Urinary bladder (tissue), 4 donors: ENCODE measurements around the gene PCDHGA1. TPM values are rescaled to one million over a fixed set of nuclear protein-coding genes. Genes with fewer than 3 reads are reported as not detected.
"Not testable (repeated sequence)": the region's sequence is repeated elsewhere in the genome, so short reads cannot be mapped to it uniquely, and the experiment has no call there.

Experiments used
- DNase-seq: peaks from one replicate; pipeline ENCODE4 v3.0.0-alpha.2; 2015; ENCODE audit errors: extremely low spot score
- H3K27ac ChIP-seq: one replicate; pipeline ENCODE4 v1.5.1; 2013; ENCODE audit warnings: low read depth, mild to moderate bottlenecking, moderate library complexity
- H3K36me3 ChIP-seq: one replicate; pipeline ENCODE4 v1.6.1; 2013; ENCODE audit warnings: mild to moderate bottlenecking, moderate library complexity; ENCODE audit not compliant: insufficient read depth
- H3K4me1 ChIP-seq: one replicate; pipeline ENCODE4 v1.6.1; 2013; ENCODE audit warnings: mild to moderate bottlenecking, moderate library complexity; ENCODE audit not compliant: insufficient read depth
- H3K4me3 ChIP-seq: one replicate; pipeline ENCODE4 v1.5.1; 2013; ENCODE audit warnings: low read depth, low read length
- WGBS: extraction: QIAGEN DNeasy Blood & Tissue Kit; methylation state at CpG from one replicate; pipeline ENCODE4 v1.1.7; 2013; 5-methylcytosine and 5-hydroxymethylcytosine counted together
- polyA plus RNA-seq: library from polyadenylated mRNA; stranded (reverse); fragments of 200-250 nt; gene quantifications from one replicate; pipeline ENCODE4 v1.2.3, GENCODE V29; 2013
- total RNA-seq: library from RNA; depleted of rRNA; stranded (reverse); fragments of >200 nt; gene quantifications from one replicate; pipeline ENCODE4 v1.2.3, GENCODE V29; 2014
- donor health status: healthy with polysubstance abuse.
- donor health status: healthy.

Gene PCDHGA1
- total and polyA plus RNA-seq, 2 donors = 1.2 TPM

DNA sequence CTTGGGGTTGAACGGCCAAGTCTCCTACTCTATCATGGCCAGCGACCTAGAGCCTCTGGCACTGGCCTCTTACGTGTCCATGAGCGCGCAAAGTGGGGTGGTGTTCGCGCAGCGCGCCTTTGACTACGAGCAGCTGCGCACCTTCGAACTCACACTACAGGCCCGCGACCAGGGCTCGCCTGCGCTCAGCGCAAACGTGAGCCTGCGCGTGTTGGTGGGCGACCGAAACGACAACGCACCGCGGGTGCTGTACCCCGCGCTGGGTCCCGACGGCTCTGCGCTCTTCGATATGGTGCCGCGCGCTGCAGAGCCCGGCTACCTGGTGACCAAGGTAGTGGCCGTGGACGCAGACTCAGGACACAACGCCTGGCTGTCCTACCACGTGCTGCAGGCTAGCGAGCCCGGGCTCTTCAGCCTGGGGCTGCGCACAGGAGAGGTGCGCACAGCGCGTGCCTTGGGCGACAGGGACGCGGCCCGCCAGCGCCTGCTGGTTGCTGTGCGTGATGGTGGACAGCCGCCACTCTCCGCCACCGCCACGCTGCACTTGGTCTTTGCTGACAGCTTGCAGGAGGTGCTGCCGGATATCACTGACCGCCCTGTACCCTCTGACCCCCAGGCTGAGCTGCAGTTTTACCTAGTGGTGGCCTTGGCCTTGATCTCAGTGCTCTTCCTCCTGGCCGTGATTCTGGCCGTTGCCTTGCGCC lies 69.4 kb downstream of the PCDHGA1 start:
- no peak overlapping the region for H3K27ac ChIP-seq
- H3K4me1 ChIP-seq = no peaks in the 10 kb centered on the region
- no peak overlapping the region for H3K4me3 ChIP-seq
- WGBS = 23% methylated on average over 61 of the region's 61 CpGs
- no peaks in the 10 kb centered on the region for H3K36me3 ChIP-seq
- DNase-seq = no peak

- no peak within 1 kb of the TSS for H3K4me3 ChIP-seq
- no peak within 1 kb of the TSS for H3K27ac ChIP-seq
- 16% methylated on average over 27 of the region's 27 CpGs for WGBS
These were observed 72.4 kb downstream of the PCDHGA1 start, which contains the start of gene PCDHGA9 for GRCh38 chr5:141402553-141403243. TSS of gene PCDHGA9 (plus strand) at chr5:141402778. CDS start at chr5:141402953, 175 bp downstream.

GRCh38 chr5:141403387-141403786 lies 73.1 kb downstream of the PCDHGA1 start:
- no peak overlapping the region for H3K4me3 ChIP-seq
- H3K36me3 ChIP-seq = no peaks in the 10 kb centered on the region
- no peak for DNase-seq
- H3K27ac ChIP-seq = no peak overlapping the region
- H3K4me1 ChIP-seq = no peaks in the 10 kb centered on the region
- 26% methylated on average over 22 of the region's 22 CpGs for WGBS

More at GRCh38 chr5:141402553-141403243, 72.4 kb downstream of the PCDHGA1 start, which contains the start of gene PCDHGA9:
- Histone ChIP-seq H3K4me1 (no peaks in the 10 kb centered on the region), H3K36me3 (no peaks in the 10 kb centered on the region)
- DNase-seq = no peak

DNA sequence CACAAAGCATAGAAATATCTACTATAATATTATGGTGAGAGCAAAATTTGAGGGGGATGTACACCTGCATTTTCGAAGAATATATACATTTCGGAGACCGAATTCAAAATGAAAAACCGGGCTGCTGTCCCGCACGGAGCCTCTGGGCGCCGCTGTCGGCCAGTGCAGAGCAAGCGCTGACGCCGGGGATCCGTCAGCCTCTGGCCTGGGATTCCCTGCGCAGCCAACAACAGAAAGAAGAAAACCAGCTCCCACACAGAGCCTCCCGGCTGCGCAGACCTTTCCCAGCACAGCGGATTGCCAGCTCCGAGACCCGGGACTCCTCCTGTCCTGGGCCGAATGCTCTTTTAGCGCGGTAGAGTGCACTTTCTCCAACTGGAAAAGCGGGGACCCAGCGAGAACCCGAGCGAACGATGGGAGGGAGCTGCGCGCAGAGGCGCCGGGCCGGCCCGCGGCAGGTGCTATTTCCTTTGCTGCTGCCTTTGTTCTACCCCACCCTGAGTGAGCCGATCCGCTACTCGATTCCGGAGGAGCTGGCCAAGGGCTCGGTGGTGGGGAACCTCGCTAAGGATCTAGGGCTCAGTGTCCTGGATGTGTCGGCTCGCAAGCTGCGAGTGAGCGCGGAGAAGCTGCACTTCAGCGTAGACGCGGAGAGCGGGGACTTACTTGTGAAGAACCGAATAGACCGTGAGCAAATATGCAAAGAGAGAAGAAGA lies 77.6 kb downstream of the PCDHGA1 start, which contains the start of gene PCDHGB6:
TSS of gene PCDHGB6 (plus strand) at position 232 of the 716 bp plus-strand sequence. CDS start at position 414, 182 bp downstream.
- not testable (repeated sequence) for H3K4me3 ChIP-seq, H3K36me3 ChIP-seq, H3K27ac ChIP-seq, DNase-seq, H3K4me1 ChIP-seq
- 9% methylated on average over 48 of the region's 51 CpGs for WGBS

DNA sequence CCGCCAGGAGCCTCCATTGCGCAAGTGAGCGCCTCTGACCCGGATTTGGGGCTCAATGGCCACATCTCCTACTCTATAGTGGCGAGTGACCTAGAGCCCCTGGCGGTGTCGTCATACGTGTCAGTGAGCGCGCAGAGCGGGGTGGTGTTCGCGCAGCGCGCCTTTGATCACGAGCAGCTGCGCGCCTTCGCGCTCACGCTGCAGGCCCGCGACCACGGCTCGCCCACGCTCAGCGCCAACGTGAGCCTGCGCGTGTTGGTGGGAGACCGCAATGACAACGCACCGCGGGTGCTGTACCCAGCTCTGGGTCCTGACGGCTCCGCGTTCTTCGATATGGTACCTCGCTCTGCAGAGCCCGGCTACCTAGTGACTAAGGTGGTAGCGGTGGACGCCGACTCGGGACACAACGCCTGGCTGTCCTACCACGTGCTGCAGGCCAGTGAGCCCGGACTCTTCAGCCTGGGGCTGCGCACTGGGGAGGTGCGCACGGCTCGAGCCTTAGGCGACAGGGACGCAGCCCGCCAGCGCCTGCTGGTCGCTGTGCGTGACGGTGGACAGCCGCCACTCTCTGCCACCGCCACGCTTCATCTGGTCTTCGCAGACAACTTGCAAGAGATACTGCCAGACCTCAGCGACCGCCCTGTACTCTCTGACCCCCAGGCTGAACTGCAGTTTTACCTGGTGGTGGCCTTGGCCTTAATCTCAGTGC lies 79.4 kb downstream of the PCDHGA1 start:
- WGBS = 20% methylated on average over 64 of the region's 64 CpGs
- DNase-seq = no peak
- no peak overlapping the region for H3K27ac ChIP-seq
- H3K4me1 ChIP-seq = no peaks in the 10 kb centered on the region
- no peaks in the 10 kb centered on the region for H3K36me3 ChIP-seq
- no peak overlapping the region for H3K4me3 ChIP-seq

- 51% methylated on average over 3 of the region's 3 CpGs for WGBS
- Histone ChIP-seq H3K36me3 (no peaks in the 10 kb centered on the region), H3K4me1 (no peaks in the 10 kb centered on the region), H3K27ac (no peak overlapping the region), H3K4me3 (no peak overlapping the region)
- no peak for DNase-seq
These were observed 81.3 kb downstream of the PCDHGA1 start for GRCh38 chr5:141411575-141411974.

DNA sequence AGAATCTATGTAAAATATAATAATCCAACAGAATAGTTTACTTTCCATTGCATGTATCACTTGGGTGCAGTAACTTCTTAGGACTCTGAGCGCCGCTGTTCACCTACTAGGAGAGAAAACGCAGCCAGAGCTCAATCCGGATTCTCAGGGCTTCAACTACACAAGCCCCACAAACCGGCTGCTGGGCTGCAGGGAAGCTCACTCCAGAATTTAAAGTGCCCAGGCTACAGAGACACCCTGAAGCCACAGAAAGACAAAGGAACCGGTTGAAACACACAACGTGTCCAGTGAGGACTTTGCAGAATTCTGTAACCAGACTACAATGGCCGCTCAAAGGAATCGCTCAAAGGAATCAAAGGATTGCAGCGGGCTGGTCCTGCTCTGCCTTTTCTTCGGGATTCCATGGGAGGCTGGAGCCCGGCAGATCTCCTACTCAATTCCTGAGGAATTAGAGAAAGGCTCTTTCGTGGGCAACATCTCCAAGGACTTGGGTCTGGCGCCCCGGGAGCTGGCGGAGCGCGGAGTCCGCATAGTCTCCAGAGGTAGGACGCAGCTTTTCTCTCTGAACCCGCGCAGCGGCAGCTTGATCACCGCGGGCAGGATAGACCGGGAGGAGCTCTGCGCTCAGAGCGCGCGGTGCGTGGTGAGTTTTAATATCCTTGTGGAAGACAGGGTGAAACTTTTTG lies 82.7 kb downstream of the PCDHGA1 start, which contains the start of gene PCDHGA10:
TSS of gene PCDHGA10 (plus strand) at position 134 of the 686 bp plus-strand sequence. CDS start at position 323, 189 bp downstream.
- H3K36me3 ChIP-seq = no peaks in the 10 kb centered on the region
- 14% methylated on average over 31 of the region's 31 CpGs for WGBS
- peak within 1 kb of the TSS; percentile 15 for H3K4me3 ChIP-seq
- H3K27ac ChIP-seq = no peak within 1 kb of the TSS
- no peaks in the 10 kb centered on the region for H3K4me1 ChIP-seq
- DNase-seq = no peak

GRCh38 chr5:141413540-141414069 lies 83.3 kb downstream of the PCDHGA1 start:
- 16% methylated on average over 25 of the region's 25 CpGs for WGBS
- no peak overlapping the region for H3K4me3 ChIP-seq
- H3K36me3 ChIP-seq = no peaks in the 10 kb centered on the region
- H3K27ac ChIP-seq = no peak overlapping the region
- DNase-seq = no peak
- no peaks in the 10 kb centered on the region for H3K4me1 ChIP-seq

- not testable (repeated sequence) for H3K27ac ChIP-seq, H3K4me1 ChIP-seq, H3K36me3 ChIP-seq, H3K4me3 ChIP-seq, DNase-seq
- WGBS = 26% methylated on average over 40 of the region's 46 CpGs
These were observed 84.4 kb downstream of the PCDHGA1 start for GRCh38 chr5:141414548-141415274.

DNA sequence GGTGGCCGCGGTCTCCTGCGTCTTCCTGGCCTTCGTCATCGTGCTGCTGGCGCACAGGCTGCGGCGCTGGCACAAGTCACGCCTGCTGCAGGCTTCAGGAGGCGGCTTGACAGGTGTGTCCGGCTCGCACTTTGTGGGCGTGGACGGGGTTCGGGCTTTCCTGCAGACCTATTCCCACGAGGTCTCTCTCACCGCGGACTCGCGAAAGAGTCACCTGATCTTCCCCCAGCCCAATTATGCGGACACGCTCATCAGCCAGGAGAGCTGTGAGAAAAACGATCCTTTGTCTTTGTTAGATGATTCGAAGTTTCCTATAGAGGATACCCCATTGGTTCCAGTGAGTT lies 84.9 kb downstream of the PCDHGA1 start:
- DNase-seq, H3K4me1 ChIP-seq, H3K4me3 ChIP-seq, H3K27ac ChIP-seq, H3K36me3 ChIP-seq: not testable (repeated sequence)
- 26% methylated on average over 24 of the region's 24 CpGs for WGBS

DNA sequence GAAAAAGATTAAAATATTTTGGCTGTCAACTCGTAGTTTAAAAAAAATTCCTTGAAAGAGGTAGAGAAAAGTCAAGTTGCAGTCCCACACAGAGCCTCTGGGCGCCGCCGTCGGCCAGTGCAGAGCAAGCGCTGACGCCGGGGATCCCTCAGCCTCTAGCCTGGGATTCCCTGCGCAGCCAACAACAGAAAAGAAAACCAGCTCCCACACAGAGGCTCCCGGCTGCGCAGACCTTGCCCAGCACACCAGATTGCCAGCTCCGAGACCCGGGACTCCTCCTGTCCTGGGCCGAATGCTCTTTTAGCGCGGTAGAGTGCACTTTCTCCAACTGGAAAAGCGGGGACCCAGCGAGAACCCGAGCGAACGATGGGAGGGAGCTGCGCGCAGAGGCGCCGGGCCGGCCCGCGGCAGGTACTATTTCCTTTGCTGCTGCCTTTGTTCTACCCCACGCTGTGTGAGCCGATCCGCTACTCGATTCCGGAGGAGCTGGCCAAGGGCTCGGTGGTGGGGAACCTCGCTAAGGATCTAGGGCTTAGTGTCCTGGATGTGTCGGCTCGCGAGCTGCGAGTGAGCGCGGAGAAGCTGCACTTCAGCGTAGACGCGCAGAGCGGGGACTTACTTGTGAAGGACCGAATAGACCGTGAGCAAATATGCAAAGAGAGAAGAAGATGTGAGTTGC lies 87.3 kb downstream of the PCDHGA1 start, which contains the start of gene PCDHGB7:
TSS of gene PCDHGB7 (plus strand) at position 184 of the 679 bp plus-strand sequence. CDS start at position 367, 183 bp downstream.
- H3K4me1 ChIP-seq, H3K27ac ChIP-seq, H3K36me3 ChIP-seq: not testable (repeated sequence)
- H3K4me3 ChIP-seq = peak within 1 kb of the TSS; percentile 14
- WGBS = 7% methylated on average over 44 of the region's 47 CpGs
- peak; percentile 11 for DNase-seq
